SU-DHL-6 (cell line): Measurements from ENCODE around the gene HACE1.

Experiments used
- H2AFZ ChIP-seq: fragments of 200-600 bp; sonication (generic); 2 replicates; pipeline ENCODE4 v1.6.1; 2014; ENCODE audit warnings: low read depth, mild to moderate bottlenecking, moderate library complexity, mixed read lengths, antibody characterized with exemption, low read length; ENCODE audit not compliant: severe bottlenecking
- H3F3A ChIP-seq: fragments of 200-600 bp; shearing (Covaris generic); 2 replicates; pipeline ENCODE4 v1.6.0; 2016; ENCODE audit warnings: antibody characterized with exemption, mild to moderate bottlenecking; ENCODE audit not compliant: insufficient read depth
- H3K27ac ChIP-seq: fragments of 200-600 bp; sonication (generic); 2 replicates; pipeline ENCODE4 v1.5.1; 2016; ENCODE audit warnings: low read depth, mild to moderate bottlenecking, low read length, moderate library complexity, mixed read lengths
- H3K27me3 ChIP-seq: fragments of 200-600 bp; sonication (generic), shearing (Covaris generic); 2 replicates; pipeline ENCODE4 v1.6.0; 2014; ENCODE audit warnings: mild to moderate bottlenecking, low read length
- H3K36me3 ChIP-seq: fragments of 200-600 bp; sonication (generic); 2 replicates; pipeline ENCODE4 v1.6.1; 2014; ENCODE audit warnings: mild to moderate bottlenecking, low read length, mixed read lengths
- H3K4me2 ChIP-seq: fragments of 300-600, 200-600 bp; shearing (Covaris generic), sonication (generic); 2 replicates; pipeline ENCODE4 v1.6.0; 2014; ENCODE audit warnings: low read length, low read depth, mild to moderate bottlenecking; ENCODE audit not compliant: poor library complexity, severe bottlenecking
- H3K4me3 ChIP-seq: fragments of 200-600 bp; sonication (generic); 2 replicates; pipeline ENCODE4 v1.5.1; 2014; ENCODE audit warnings: antibody characterized with exemption, low read length, mild to moderate bottlenecking, mixed read lengths; ENCODE audit not compliant: insufficient read depth, poor library complexity, severe bottlenecking
- H3K79me2 ChIP-seq: fragments of 200-600 bp; sonication (generic); 2 replicates; pipeline ENCODE4 v1.6.1; 2014; ENCODE audit warnings: mild to moderate bottlenecking, low read length, moderate library complexity; ENCODE audit not compliant: insufficient read depth
- H3K9ac ChIP-seq: fragments of 200-600 bp; sonication (generic); 2 replicates; pipeline ENCODE4 v1.7.0; 2014; ENCODE audit warnings: mild to moderate bottlenecking, low read length
- H3K9me2 ChIP-seq: fragments of 200-600 bp; sonication (generic); replicated peaks from 2 replicates; pipeline ENCODE4 v1.6.1; 2014; ENCODE audit warnings: low read length; ENCODE audit not compliant: insufficient read depth
- H3K9me3 ChIP-seq: fragments of 200-600 bp; sonication (generic); 2 replicates; pipeline ENCODE4 v1.6.1; 2014; ENCODE audit warnings: low read length, mixed read lengths; ENCODE audit not compliant: insufficient read depth
- H4K20me1 ChIP-seq: fragments of 200-600 bp; sonication (generic); 2 replicates; pipeline ENCODE4 v1.6.1; 2014; ENCODE audit warnings: low read depth, mild to moderate bottlenecking, antibody characterized with exemption, low read length, moderate library complexity, mixed read lengths
- CTCF ChIP-seq: fragments of 200-600 bp; sonication (generic); IDR thresholded peaks from one replicate; pipeline ENCODE4 v1.5.1; 2017; ENCODE audit warnings: antibody characterized with exemption, mild to moderate bottlenecking, low read length, moderate library complexity; ENCODE audit not compliant: insufficient read depth, poor library complexity, severe bottlenecking
- EZH2phosphoT487 ChIP-seq: fragments of 200-600 bp; sonication (generic), shearing (Covaris generic); conservative IDR thresholded peaks from 2 replicates; pipeline ENCODE4 v1.6.1; 2018; ENCODE audit warnings: mild to moderate bottlenecking, antibody characterized with exemption, low read length, moderate library complexity, mixed read lengths

Gene HACE1

GRCh38 chr6:104714796-104715195, 144.9 kb downstream of the HACE1 start:
- Histone ChIP-seq H3K9me3 (no peaks in the 10 kb centered on the region), H3K27ac (no peak overlapping the region), H3K79me2 (no peaks in the 10 kb centered on the region), H2AFZ (no peak overlapping the region), H3K9ac (no peak overlapping the region), H3K9me2 (no peaks in the 10 kb centered on the region), H3K4me3 (no peak overlapping the region), H3K27me3 (no peaks in the 10 kb centered on the region), H3F3A (no peaks in the 10 kb centered on the region), H3K36me3 (no peaks in the 10 kb centered on the region), H3K4me2 (no peak overlapping the region), H4K20me1 (no peaks in the 10 kb centered on the region)
- TF ChIP-seq EZH2phosphoT487 (no peak), CTCF (no peak)

- no peak for TF ChIP-seq EZH2phosphoT487
- TF ChIP-seq CTCF, result no peak
- no peaks in the 10 kb centered on the region for H3K9me3 ChIP-seq
- H2AFZ ChIP-seq, result no peak overlapping the region
Observed at GRCh38 chr6:104713982-104714381, 145.7 kb downstream of the HACE1 start.

GRCh38 chr6:104711371-104711770, 148.3 kb downstream of the HACE1 start:
- Histone ChIP-seq H3K27me3 (no peaks in the 10 kb centered on the region), H3K36me3 (no peaks in the 10 kb centered on the region), H4K20me1 (no peaks in the 10 kb centered on the region), H3F3A (no peaks in the 10 kb centered on the region), H3K79me2 (no peaks in the 10 kb centered on the region), H3K27ac (no peak overlapping the region), H3K9me3 (no peaks in the 10 kb centered on the region), H3K9me2 (no peaks in the 10 kb centered on the region), H3K9ac (no peak overlapping the region), H3K4me3 (no peak overlapping the region), H3K4me2 (no peak overlapping the region), H2AFZ (no peak overlapping the region)
- TF ChIP-seq CTCF (no peak), EZH2phosphoT487 (no peak)

More at GRCh38 chr6:104713982-104714381, 145.7 kb downstream of the HACE1 start:
- H3K36me3 ChIP-seq, result no peaks in the 10 kb centered on the region
- no peaks in the 10 kb centered on the region for H3K79me2 ChIP-seq
- H3K9ac ChIP-seq, result no peak overlapping the region
- no peaks in the 10 kb centered on the region for H3F3A ChIP-seq
- no peaks in the 10 kb centered on the region for H3K27me3 ChIP-seq
- H3K4me2 ChIP-seq, result no peak overlapping the region
- H3K4me3 ChIP-seq, result no peak overlapping the region
- no peak overlapping the region for H3K27ac ChIP-seq
- no peaks in the 10 kb centered on the region for H4K20me1 ChIP-seq
- H3K9me2 ChIP-seq, result no peaks in the 10 kb centered on the region
